Dermis blood vessel endothelial cell (primary cell): Measurements from ENCODE around the gene EDEM1. TPM values are rescaled to one million over a fixed set of nuclear protein-coding genes. Genes with fewer than 3 reads are reported as not detected.

Experiments used
- DNase-seq: peaks from one replicate; pipeline ENCODE4 v3.0.0; 2010
- total RNA-seq: library from RNA; depleted of rRNA; stranded (reverse); fragments of >200 nt; gene quantifications from 2 replicates; pipeline ENCODE4 v1.2.3, GENCODE V29; 2014

The EDEM1 gene
- total RNA-seq, 1 donor from 2014 or later: 18.0 TPM

GRCh38 chr3:5198986-5199731 is 11.7 kb downstream of the EDEM1 start:
- DNase-seq: no peak

- DNase-seq: no peak
These were observed 14.0 kb downstream of the EDEM1 start for GRCh38 chr3:5201536-5201935.

DNA sequence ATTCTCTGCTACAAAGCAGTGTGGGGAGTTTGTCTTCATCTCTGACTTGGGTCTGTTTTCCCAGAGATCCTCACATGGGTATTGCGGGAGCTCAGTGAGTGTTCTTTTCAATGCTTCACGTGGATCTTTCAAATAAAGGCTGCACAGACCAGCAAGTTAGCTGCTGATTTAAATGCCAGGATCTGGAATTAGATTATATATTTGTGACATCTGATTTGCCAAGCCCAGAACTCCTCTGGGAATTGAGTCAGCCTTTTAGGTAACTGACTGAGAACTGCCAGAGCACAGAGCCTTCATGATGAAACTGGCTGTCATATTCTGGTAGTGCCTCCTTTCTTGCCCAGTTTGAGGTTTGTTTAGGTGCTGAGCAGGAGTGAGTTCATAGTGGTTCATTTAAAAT is 14.7 kb downstream of the EDEM1 start:
- no peak for DNase-seq

GRCh38 chr3:5205165-5205941 is 17.8 kb downstream of the EDEM1 start:
- no peak for DNase-seq

- DNase-seq: no peak
These were observed 23.4 kb downstream of the EDEM1 start for GRCh38 chr3:5210926-5211325.

GRCh38 chr3:5212628-5213573 is 25.4 kb downstream of the EDEM1 start:
- DNase-seq: no peak

DNA sequence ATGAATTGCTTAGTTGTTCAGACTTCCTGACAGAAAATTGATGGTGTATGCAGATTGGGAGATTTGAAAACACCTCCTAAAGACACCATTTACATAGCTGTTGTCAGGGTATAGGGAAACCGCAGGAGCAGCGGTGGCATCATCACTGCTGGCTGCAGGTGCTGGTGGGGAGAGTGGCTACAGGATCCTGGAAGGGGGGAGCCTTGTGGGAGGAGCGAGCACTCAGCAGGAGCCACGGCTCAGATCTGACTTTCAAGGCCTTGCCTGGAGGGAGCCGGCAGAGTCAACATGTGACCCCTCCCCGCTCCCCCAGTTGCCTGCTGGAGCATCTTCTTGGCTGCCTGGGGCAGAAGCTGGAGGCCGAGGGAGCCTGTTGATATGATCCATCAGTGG is 26.1 kb downstream of the EDEM1 start:
- no peak for DNase-seq

DNA sequence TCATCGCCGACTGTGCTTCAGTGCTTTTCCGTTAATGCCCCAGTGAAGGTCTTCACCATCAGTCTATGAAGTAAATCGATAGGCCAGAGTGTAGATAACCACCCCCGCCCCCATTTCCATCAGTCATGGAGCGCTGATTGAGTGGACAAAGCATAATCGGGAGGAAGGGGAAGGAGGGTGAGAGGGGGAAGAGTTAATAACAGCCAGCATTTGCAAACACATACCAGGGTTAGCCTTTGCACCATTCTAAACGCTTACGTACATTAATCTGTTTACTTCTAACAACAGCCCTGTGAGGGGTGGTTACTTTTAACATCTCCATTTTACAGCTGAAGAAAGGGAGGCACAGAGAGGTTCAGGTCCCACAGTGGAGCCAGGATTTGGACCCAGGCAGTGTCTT is 26.8 kb downstream of the EDEM1 start:
- no peak for DNase-seq

- DNase-seq: peak; percentile 42
These were observed 30.5 kb downstream of the EDEM1 start for GRCh38 chr3:5217824-5218595.

DNA sequence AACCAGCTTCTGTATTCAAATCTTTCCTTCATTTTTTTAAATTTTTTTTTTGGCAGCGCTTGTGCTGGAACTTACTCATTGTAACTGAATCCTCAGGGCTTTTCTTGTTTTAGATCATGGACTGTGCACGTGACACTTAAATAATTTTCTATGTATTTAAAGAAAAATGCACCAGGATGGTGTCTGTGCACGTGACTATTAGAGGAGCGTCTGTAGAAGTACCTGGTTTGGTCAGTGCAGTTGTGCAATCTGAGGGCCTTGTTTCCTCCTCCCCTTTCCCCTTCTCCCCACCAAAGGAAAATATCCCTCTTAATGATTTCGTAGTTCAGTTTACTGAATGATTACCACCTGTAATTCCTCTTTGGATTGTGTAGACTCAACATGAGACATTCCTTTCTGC is 31.3 kb downstream of the EDEM1 start:
- DNase-seq: no peak

DNA sequence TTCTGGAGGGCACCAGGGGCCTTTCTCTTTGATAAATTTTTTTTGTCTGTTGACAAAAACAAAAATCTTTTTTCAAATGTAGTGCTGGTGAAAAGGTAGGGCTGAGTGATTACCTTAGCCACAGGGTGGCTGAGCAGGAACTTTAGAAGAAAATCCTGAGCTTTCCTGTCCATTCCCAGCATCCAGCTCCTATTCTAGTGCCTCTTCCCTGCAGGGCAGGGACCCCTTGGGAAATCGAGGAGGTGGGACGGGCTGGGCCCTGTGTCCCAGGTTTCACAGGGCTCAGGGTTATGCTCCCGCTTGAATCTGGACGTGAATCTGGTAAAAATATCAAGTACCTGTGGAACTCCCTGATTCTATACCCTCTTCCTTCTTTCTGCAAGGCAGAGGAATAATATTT is 31.7 kb downstream of the EDEM1 start:
- DNase-seq: no peak

DNA sequence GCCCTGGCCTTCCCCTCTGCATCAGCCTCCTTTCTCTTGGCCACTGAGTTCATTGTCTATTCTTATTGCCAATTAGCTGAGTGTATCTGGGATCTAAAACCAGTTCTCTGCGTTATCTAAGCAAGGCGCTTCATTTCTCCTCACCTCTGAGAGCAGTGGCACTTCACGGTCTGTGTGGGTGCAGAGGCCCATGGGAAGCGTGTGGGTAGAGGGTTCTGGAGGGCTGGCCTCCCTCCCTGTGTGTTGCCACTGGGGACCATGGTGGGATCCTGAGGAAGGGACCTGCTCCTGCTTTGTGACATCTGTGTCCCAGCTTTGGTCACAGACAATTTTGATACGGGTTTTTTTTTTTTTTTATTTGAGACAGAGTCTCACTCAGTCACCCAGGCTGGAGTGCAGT is 32.7 kb downstream of the EDEM1 start:
- DNase-seq: no peak

- DNase-seq: no peak
These were observed 33.3 kb downstream of the EDEM1 start for GRCh38 chr3:5220667-5221431.

- peak; percentile 15 for DNase-seq
These were observed 34.2 kb downstream of the EDEM1 start for GRCh38 chr3:5221701-5222100.

GRCh38 chr3:5222283-5223005 is 34.9 kb downstream of the EDEM1 start:
- DNase-seq: no peak

GRCh38 chr3:5226783-5227182 is 39.3 kb downstream of the EDEM1 start:
- peak; percentile 53 for DNase-seq

DNA sequence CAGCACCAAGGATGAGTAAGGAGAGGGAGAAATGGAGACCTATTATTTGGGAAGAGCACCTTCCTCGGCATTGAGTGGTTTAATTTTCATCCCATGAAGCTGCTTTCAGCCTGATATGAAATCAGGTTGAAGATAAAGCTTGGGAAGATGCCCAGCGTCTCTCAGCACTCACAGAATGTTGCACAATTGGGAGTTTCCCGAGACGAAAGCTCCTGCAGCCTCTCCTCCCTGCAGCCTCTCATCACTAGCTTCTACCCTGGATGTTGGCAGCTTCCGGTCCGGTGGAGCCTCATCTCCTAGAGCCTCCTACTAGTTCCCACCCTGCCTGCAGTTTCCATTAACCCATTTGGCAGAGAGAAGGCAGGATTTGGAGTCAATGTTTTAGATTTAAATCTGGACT is 40.3 kb downstream of the EDEM1 start:
- no peak for DNase-seq

DNA sequence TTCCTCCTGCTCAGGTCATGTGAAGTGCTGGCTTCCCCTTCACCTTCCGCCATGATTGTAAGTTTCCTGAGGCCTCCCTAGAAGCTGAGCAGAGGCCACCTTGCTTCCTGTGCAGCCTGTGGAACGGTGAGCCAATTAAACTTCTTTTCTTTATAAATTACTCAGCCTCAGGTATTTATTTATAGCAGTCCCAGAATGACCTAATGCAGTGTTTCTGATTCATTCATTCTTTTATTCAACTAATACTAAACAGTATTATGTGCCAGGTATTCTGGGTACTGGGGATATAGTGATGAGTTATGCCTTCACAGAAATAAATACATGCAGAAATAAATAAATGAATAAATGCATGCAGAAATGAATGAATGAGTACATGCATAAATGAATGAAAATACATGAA is 41.9 kb downstream of the EDEM1 start:
- DNase-seq: no peak

DNA sequence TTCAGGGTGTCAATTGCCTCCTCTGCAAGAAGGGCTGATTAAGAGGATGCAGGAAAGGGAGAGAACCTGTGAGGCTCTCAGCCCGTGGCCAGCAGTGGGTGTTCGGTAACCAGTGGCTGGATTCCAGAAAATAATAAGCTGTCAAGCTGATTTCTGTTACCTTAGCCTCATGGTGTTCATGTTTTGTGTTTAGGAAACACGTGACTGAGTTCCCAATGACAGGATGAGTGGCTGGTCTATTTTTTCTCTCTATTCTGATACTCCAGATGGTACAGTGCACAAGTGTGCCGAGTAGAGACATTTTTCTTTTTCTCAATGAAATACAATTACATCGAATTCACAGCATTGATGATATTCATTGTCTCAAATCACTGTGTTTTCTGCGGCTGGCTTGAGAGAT is 43.6 kb downstream of the EDEM1 start:
- no peak for DNase-seq

DNA sequence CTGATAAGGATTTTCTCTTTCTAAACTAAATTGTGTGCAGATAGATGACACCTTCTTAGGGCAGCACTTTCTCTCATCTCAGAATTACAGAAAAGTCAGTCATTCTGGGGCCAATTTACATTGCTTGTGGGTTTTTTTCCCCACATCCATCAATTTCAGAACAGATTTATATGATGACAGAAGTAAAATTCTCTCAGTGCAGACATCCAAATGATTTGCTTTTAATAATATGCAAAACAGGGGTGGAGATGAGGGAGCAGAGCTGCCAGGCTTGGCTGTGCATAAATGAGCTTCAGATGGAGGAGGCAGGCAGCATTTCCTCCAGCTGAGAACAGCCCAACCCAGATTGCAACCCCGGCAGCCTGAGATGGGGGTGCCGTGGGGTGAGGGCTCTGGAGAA is 44.0 kb downstream of the EDEM1 start:
- DNase-seq: no peak

DNA sequence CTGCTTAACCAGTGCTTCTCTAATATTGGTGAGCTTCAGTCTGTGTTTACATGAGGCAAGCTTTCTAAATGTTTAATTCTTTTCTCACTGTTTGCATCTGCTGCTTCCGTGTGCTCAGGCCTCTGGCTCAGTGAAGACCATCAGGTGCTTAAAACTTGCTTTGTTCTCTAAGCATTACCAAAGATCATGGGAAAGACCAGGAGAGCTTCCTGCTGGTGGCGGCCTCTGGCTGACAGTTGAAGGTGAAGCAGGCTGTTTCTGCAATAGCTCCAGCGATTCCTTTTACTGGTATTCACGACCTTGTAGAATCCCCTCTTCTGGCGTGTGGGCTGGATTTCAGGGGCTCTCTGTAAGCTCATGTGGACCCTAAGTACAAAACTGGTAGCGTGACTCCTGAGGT is 45.1 kb downstream of the EDEM1 start:
- DNase-seq: no peak
